Stimulated activated CD4-positive, alpha-beta T cell treated with anti-CD3 and anti-CD28 coated beads, Interleukin-2, amount 100 ng/mL, for 24 hours (primary cell): ENCODE measurements around the gene KCNC2.

ENCODE experiments used
- DNase-seq, 2 donors: peaks; one replicate each; pipeline ENCODE4 v3.0.0-alpha.2; 2020

The KCNC2 gene

GRCh38 chr12:75047885-75048525 is 161.6 kb downstream of the KCNC2 start:
- no peak for DNase-seq

DNA sequence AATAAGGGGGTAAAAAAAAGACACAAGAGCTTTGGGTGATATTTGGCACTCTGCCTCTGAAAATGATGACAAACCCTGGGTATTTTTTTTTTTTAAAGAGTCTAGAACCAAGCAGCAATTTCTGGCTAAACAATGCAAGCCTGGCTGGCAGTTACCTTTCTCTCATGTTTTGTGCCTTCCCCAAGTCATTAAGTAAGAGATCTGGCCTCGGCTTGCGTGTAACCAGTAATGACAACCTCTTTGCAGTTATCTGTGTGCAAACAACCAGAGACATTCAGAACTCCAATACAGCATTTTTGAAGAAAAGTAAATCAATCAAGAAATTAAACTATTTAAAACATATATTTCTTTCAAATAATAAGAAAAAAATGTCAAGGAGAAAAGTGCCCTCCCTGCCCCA is 167.5 kb downstream of the KCNC2 start:
- no peak for DNase-seq

DNA sequence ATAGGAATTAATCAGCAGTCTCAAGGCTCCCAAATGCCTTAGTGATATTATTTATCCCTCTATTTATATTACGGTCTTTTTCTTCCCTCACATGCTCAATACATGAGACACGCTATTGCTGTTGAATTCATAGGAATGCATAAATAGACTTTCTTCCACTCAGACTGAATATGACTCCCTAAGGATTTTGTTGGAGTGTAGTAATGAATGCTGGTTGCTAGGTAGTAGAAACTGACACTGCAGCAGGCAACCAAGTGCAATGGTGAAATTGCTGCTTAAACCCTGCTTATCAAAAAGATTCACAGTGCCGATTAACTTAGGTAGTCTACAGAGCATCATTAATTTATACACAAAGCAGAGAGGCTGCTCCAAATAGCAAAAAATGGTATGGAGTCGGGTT is 168.2 kb downstream of the KCNC2 start:
- no peak for DNase-seq

DNA sequence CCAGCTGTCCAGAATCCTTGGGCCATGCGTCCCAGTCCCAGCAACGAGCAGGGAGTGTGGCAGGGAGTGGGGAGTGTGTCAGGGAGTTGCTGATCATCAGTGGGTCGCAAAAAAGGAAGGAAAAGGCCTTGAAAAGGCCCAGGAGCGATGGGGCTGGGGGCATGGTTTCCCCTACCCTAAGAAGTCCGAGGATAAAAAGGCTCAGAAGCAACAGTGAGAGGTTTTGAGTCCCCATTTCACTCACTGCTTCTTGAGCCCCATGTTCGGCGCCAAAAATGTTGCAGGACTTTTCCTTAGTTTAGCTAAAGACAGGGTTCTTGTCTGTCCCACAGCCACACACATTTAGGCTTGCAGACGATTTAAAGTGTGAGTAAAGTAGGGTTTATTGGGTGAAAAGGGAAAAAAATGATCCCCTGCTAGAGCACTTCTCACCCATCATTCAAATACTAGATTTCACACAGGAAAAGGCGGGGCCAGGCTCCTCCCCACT is 189.5 kb downstream of the KCNC2 start:
- no peak for DNase-seq

GRCh38 chr12:75011120-75011519 is 198.5 kb downstream of the KCNC2 start:
- peak in 1 of 2 donors; percentile 18 for DNase-seq

GRCh38 chr12:75007133-75007532 is 202.5 kb downstream of the KCNC2 start:
- DNase-seq: no peak

DNA sequence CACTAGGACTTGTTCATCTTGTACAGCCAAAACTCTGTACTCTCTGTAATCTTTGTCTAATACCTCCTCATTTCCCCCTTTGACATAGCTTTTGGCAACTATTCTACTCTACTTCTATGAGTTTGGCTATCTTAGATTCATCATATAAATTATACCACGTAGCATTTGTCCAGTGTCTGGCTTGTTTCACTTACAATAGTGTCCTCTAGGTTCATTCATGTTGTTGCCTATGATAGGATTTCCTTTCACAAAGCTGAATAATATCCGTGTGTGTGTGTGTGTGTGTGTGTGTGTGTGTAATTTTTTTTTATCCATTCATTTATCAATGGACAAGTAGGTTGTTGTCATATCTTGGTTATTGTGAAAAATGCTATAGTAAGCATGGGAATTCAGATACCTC is 209.5 kb downstream of the KCNC2 start:
- DNase-seq: no peak

GRCh38 chr12:74999474-74999873 is 210.2 kb downstream of the KCNC2 start:
- no peak for DNase-seq
